AG04449 (cell line): ENCODE data around the gene CRIM1.

Experiments used
- CTCF ChIA-PET: fragments of 350-600 bp; formaldehyde crosslinking; extraction: SDS; loops from one replicate; lab custom pipeline; 2021; ENCODE audit warnings: antibody characterized with exemption; lab: Yijun Ruan, JAX
- POLR2A ChIA-PET: fragments of 400-600, 350-600 bp; formaldehyde crosslinking; extraction: SDS; loops from one replicate; lab custom pipeline; 2020; ENCODE audit warnings: antibody characterized with exemption, inconsistent platforms; lab: Yijun Ruan, JAX
- DNase-seq: peaks from one replicate; pipeline ENCODE4 v3.0.0-alpha.2; 2010; ENCODE audit warnings: low read depth, low spot score
- H3K4me3 ChIP-seq: 2 replicates; pipeline ENCODE4 v1.5.1; 2011; ENCODE audit warnings: low read depth, mild to moderate bottlenecking, control low read depth, low read length
- TF ChIP-seq, protein P1 (sequence below): IDR thresholded peaks from one replicate; pipeline ENCODE4 v1.5.1; 2011; ENCODE audit warnings: mild to moderate bottlenecking, moderate library complexity, low read length, control low read depth, inconsistent platforms; ENCODE audit not compliant: insufficient read depth; ENCODE audit errors: missing control alignments

Gene CRIM1

DNA sequence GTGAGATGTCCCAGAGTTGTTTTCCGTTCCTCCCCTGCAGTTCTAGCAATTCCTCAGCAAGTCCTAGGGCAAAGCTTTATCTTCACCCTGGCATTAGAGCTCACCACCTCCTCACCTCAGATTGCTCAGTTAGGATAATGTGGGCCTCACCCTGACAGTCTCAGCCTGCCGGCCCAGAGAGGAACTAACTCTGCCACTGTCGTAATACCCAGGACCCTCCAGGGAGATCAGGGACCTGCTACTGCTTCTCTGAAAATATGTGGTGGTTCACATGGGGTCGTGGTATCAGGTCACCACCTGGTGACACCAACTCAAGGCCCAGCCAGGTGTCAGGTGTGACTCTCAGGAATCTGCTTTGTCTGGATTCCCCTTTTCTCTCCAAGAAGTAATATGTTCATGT, 121.7 kb downstream of the CRIM1 start:
- ChIA-PET POLR2A (no interaction called here), CTCF (interaction anchor here (0.7 to 1.7 kb wide), 3 partner anchors 14 to 20 kb away, joined by 3 to 5 read pairs (median 3); no protein-coding TSS in a partner anchor)
- DNase-seq, result no peak
- TF ChIP-seq, protein P1, sequence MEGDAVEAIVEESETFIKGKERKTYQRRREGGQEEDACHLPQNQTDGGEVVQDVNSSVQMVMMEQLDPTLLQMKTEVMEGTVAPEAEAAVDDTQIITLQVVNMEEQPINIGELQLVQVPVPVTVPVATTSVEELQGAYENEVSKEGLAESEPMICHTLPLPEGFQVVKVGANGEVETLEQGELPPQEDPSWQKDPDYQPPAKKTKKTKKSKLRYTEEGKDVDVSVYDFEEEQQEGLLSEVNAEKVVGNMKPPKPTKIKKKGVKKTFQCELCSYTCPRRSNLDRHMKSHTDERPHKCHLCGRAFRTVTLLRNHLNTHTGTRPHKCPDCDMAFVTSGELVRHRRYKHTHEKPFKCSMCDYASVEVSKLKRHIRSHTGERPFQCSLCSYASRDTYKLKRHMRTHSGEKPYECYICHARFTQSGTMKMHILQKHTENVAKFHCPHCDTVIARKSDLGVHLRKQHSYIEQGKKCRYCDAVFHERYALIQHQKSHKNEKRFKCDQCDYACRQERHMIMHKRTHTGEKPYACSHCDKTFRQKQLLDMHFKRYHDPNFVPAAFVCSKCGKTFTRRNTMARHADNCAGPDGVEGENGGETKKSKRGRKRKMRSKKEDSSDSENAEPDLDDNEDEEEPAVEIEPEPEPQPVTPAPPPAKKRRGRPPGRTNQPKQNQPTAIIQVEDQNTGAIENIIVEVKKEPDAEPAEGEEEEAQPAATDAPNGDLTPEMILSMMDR, result no peak
- H3K4me3 ChIP-seq, result no peak overlapping the region

DNA sequence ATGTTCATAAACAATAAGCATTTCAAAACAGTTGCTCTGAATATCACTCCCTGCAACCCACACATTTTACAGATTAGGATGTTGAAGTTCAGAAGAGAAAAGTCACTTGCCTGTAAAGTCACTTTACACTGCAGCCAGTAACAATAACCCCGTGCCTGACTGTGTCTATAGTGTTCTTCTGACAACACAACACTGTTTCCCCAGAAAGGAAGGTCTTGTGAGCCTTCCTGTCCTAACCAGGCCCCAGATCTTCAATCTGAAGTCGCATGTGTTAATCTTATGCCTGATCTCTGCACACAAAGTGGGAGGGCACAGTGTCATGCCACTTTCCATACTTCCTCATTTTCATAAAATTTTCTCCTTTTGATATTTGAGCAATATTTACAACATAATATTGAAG, 122.2 kb downstream of the CRIM1 start:
- CTCF ChIA-PET, result interaction anchor here (0.7 to 1.2 kb wide), 2 partner anchors 14 to 21 kb away, joined by 3 read pairs; no protein-coding TSS in a partner anchor
- POLR2A ChIA-PET, result no interaction called here

DNA sequence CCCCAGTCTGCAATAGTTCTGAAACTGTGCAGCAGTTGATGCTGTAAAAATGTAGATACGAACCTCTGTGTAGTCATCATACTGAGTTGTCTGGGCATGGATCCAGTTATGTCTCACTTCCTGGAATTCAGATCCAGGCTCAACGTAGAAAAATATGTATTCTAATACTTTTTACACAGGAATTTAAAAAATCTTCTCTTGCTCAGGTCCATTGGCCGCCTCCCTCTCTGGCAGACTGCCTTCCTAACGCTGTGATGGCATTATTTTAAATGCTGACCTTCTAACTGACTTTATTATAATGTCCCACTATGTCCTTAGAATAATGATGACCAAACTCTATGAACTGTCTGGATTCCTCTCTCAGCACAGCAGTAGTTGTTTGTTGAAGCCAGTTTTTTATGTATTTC, 122.8 kb downstream of the CRIM1 start:
- H3K4me3 ChIP-seq, result no peak overlapping the region
- CTCF ChIA-PET, result interaction anchor here (2.1 kb wide), 1 partner anchor 18 kb away, joined by 6 read pairs; no protein-coding TSS in a partner anchor
- TF ChIP-seq, protein P1, result no peak
- DNase-seq, result peak; percentile 80
- POLR2A ChIA-PET, result interaction anchor here (1.0 kb wide), 1 partner anchor 26 kb away, joined by 3 read pairs; no protein-coding TSS in a partner anchor

More for the DNA sequence above, 122.2 kb downstream of the CRIM1 start:
- TF ChIP-seq, protein P1, result no peak
- no peak for DNase-seq
- H3K4me3 ChIP-seq, result no peak overlapping the region

DNA sequence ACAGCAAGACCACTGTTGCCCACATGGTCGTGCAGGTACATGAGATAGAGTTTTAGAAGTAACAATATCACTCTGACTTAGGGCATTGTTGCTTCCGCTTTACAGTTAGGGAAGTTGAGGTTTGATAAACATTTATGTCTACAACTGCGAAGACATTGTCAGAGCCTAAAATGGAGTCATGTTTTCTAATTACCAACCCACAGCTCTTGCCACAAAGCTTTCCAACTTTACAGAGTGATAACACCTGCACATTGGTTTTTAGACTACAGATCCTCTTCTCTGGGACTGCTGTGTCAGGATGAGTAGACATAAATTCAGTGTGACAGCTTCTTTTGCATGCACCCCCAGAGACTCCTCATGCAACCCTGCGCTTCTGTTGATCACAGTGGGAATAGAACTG, 123.4 kb downstream of the CRIM1 start:
- H3K4me3 ChIP-seq, result no peak overlapping the region
- ChIA-PET CTCF (interaction anchor here (1.5 to 2.1 kb wide), 2 partner anchors 11 to 19 kb away, joined by 3 to 6 read pairs; no protein-coding TSS in a partner anchor), POLR2A (interaction anchor here (1.0 kb wide), 1 partner anchor 27 kb away, joined by 3 read pairs; no protein-coding TSS in a partner anchor)
- no peak for DNase-seq
- TF ChIP-seq, protein P1, result no peak

- no peak for DNase-seq
- TF ChIP-seq, protein P1, result no peak
- no peak overlapping the region for H3K4me3 ChIP-seq
- POLR2A ChIA-PET, result interaction anchor here (1.0 kb wide), 1 partner anchor 27 kb away, joined by 3 read pairs; no protein-coding TSS in a partner anchor
- CTCF ChIA-PET, result interaction anchor here (1.5 to 2.1 kb wide), 2 partner anchors 10 to 19 kb away, joined by 3 to 6 read pairs; no protein-coding TSS in a partner anchor
These were observed 123.8 kb downstream of the CRIM1 start for GRCh38 chr2:36479406-36479805.

DNA sequence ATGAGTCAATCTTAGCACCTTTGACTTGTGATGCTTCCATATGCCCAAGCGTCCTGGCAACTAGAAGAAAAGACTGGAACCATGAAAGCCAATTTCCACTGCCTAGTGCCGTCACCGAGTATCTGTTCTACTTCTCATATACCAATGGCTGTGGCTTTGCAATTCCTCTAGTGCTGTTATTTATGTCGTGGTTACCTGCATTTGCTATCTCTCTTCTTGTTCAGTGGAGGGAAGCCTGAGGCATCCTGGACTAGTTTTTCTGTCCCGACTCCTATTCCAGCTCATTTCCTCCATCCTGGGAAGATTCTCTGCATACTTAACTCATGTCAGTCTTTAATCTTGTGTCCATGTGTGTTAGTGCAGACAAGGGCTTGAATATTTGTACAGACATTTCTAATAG, 124.5 kb downstream of the CRIM1 start:
- H3K4me3 ChIP-seq, result no peak overlapping the region
- TF ChIP-seq, protein P1, result no peak
- no peak for DNase-seq
- POLR2A ChIA-PET, result interaction anchor here (0.8 kb wide), 1 partner anchor 108 kb away, joined by 3 read pairs; no protein-coding TSS in a partner anchor
- CTCF ChIA-PET, result interaction anchor here (1.5 to 2.1 kb wide), 2 partner anchors 10 to 20 kb away, joined by 3 to 6 read pairs; no protein-coding TSS in a partner anchor
